Naive B cell (primary cell): ENCODE results near the gene XRCC6. TPM values are rescaled to one million over a fixed set of nuclear protein-coding genes. Genes with fewer than 3 reads are reported as not detected.
"Not testable (repeated sequence)": the region's sequence is repeated elsewhere in the genome, so short reads cannot be mapped to it uniquely, and the experiment has no call there.

Experiments
- ATAC-seq, 2 donors: fragments of 150-1000 bp; cut with Tn5 transposase; 2 replicates each; pipeline ENCODE4 v1.10.0; 2021; ENCODE audit warnings: low read depth in 2 of 2, mild to moderate bottlenecking in 2 of 2, moderate library complexity in 2 of 2
- DNase-seq: peaks from one replicate; pipeline ENCODE4 v3.0.0; 2022
- H3K27ac Mint-ChIP-seq, 6 donors: one replicate each; pipeline ENCODE4 v1.8.0; 2020 to 2022; ENCODE audit warnings: mild to moderate bottlenecking in 6 of 6, mixed read lengths in 6 of 6, moderate library complexity in 5 of 6, inconsistent platforms in 2 of 6
- H3K27me3 Mint-ChIP-seq, 3 donors: one replicate each; pipeline ENCODE4 v1.8.0; 2021 to 2022; ENCODE audit warnings: mixed read lengths in 3 of 3, mild to moderate bottlenecking in 1 of 3
- H3K36me3 Mint-ChIP-seq, 2 donors: one replicate each; pipeline ENCODE4 v1.8.0; 2020 to 2022; ENCODE audit warnings: mixed read lengths in 2 of 2, inconsistent platforms in 1 of 2, mild to moderate bottlenecking in 1 of 2
- H3K4me1 Mint-ChIP-seq, 3 donors: one replicate each; pipeline ENCODE4 v1.8.0; 2020 to 2022; ENCODE audit warnings: mixed read lengths in 3 of 3, inconsistent platforms in 1 of 3, mild to moderate bottlenecking in 1 of 3, moderate library complexity in 1 of 3
- H3K4me3 Mint-ChIP-seq, 8 donors: one replicate each; pipeline ENCODE4 v1.8.0; 2020 to 2022; ENCODE audit warnings: mild to moderate bottlenecking in 8 of 8, mixed read lengths in 8 of 8, moderate library complexity in 8 of 8, inconsistent platforms in 2 of 8
- H3K9me3 Mint-ChIP-seq, 7 donors: one replicate each; pipeline ENCODE4 v1.8.0; 2020 to 2022; ENCODE audit warnings: mixed read lengths in 7 of 7, mild to moderate bottlenecking in 5 of 7, inconsistent platforms in 2 of 7, moderate library complexity in 1 of 7
- polyA plus RNA-seq, 6 donors: library from polyadenylated mRNA; unstranded; fragments of 300-500 nt; fragmentation: Illumina TruSeq; gene quantifications; one replicate each; pipeline ENCODE4 v1.2.3, GENCODE V29; 2021; ENCODE audit warnings: low read depth in 6 of 6

The XRCC6 gene
- polyA plus RNA-seq, 6 donors from 2014 or later = 407 to 580 (median 420) TPM

DNA sequence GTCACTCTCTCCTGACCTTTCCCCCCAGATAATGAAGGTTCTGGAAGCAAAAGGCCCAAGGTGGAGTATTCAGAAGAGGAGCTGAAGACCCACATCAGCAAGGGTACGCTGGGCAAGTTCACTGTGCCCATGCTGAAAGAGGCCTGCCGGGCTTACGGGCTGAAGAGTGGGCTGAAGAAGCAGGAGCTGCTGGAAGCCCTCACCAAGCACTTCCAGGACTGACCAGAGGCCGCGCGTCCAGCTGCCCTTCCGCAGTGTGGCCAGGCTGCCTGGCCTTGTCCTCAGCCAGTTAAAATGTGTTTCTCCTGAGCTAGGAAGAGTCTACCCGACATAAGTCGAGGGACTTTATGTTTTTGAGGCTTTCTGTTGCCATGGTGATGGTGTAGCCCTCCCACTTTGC, 42.5 kb downstream of the XRCC6 start:
- peak overlapping the region in 4 of 6 donors; percentile 17 to 68 (median 38) for H3K27ac Mint-ChIP-seq
- peaks cover 0 to 15% (median 8%) of the 10 kb centered on the region in 3 donors for H3K4me1 Mint-ChIP-seq
- not testable (repeated sequence) for ATAC-seq, DNase-seq, H3K27me3 Mint-ChIP-seq, H3K9me3 Mint-ChIP-seq, H3K4me3 Mint-ChIP-seq
- H3K36me3 Mint-ChIP-seq = peaks cover 21 to 27% of the 10 kb centered on the region in 2 donors

DNA sequence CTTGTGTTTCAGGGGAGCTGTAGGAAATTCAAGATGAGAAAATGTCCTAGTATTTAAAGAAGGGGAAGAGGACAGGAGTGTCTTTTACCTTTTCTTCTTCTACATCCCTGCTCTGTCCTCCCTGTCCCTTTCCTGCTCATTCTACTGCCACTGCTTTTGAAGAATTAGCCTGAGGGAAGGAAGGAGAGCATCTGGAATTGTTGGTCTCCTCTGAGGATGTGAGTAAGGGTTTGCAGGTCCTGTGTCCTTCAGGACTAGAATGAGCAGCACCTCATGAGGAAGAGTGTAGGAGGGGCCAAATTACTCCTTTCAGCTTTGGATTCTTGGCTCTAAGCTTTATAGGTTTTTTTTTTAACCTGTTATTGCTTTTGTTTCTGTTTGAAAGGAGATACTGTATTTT, 43.4 kb downstream of the XRCC6 start:
- peaks cover 21 to 27% of the 10 kb centered on the region in 2 donors for H3K36me3 Mint-ChIP-seq
- peaks cover 0 to 15% (median 8%) of the 10 kb centered on the region in 3 donors for H3K4me1 Mint-ChIP-seq
- H3K9me3 Mint-ChIP-seq = no peaks in the 10 kb centered on the region
- no peaks in the 10 kb centered on the region for H3K27me3 Mint-ChIP-seq
- H3K4me3 Mint-ChIP-seq = no peak overlapping the region
- H3K27ac Mint-ChIP-seq = peak overlapping the region in 5 of 6 donors; percentile 29 to 89 (median 68)
- ATAC-seq = no peak
- no peak for DNase-seq

DNA sequence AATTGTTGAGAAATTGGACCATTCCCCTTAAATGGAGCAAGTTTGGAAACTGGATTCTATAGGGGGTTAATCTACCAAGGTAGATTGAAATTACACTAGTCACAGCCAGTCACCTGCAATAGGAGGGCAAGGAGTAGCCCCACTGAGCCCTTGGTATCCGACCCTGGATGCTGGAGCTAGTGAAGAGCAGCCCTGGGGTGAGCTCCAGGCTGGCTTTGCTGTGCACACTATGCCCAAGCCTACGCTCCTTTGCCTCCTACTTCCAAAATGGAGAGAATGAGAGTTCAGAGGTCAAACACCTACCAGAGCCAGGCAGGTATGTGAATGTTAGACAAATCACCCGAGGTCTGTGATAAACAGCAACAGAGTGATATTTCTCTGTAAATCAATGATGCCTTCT, 43.9 kb downstream of the XRCC6 start:
- H3K27me3 Mint-ChIP-seq = no peaks in the 10 kb centered on the region
- no peak overlapping the region for H3K4me3 Mint-ChIP-seq

DNA sequence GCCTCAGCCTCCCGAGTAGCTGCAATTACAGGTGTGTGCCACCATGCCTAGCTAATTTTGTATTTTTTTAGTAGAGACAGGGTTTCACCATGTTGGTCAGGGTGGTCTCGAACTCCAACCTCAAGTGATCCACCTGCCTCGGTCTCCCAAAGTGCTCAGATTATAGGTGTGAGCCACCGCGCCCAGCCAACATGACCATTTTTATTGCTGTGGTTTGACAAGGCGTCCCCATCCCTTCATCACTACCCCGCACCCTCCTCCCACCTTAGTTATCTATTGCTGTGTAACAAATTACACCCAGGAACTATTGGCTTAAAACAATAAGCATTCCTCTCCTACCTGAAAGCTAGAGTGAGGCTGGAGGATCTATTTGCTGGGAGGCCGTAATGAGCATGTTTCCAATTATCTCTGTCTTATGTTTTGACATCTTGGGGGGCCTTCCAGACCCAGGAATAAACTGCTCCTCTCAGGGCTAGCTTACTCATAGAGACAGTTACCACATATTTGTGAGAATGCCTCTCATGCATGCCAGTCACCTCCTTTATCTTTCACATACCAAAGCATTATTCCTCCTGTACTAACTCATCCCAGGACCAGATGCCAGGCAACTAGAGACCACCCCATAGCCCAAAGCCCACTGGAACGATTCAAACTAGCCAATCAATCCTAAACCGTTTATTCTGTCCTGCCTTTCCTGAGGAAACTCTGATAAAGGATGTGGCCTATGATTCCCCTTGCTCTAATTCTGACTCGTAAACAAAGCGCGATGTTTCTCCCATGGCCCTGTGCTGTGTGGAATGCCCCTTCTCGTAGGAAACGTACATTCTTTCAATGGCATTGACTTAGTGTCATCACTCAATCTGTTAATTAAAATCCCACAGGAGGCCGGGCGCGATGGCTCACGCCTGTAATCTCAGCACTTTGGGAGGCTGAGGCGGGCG, 48.1 kb downstream of the XRCC6 start:
- Mint-ChIP-seq H3K9me3 (no peaks in the 10 kb centered on the region), H3K27ac (peak overlapping the region in 4 of 6 donors; percentile 26 to 78 (median 50)), H3K27me3 (no peaks in the 10 kb centered on the region), H3K4me3 (peak overlapping the region in 2 of 8 donors; percentile 69 to 72), H3K4me1 (peaks cover 3 to 20% (median 7%) of the 10 kb centered on the region in 3 donors), H3K36me3 (peaks cover 0 to 3% of the 10 kb centered on the region in 2 donors)
- ATAC-seq (no peak), DNase-seq (no peak)

More for the DNA sequence above, 43.9 kb downstream of the XRCC6 start:
- peaks cover 0 to 15% (median 8%) of the 10 kb centered on the region in 3 donors for H3K4me1 Mint-ChIP-seq
- H3K27ac Mint-ChIP-seq = peak overlapping the region in 4 of 6 donors; percentile 38 to 89 (median 64)
- H3K36me3 Mint-ChIP-seq = peaks cover 20 to 27% of the 10 kb centered on the region in 2 donors
- DNase-seq (no peak), ATAC-seq (no peak)
- no peaks in the 10 kb centered on the region for H3K9me3 Mint-ChIP-seq

DNA sequence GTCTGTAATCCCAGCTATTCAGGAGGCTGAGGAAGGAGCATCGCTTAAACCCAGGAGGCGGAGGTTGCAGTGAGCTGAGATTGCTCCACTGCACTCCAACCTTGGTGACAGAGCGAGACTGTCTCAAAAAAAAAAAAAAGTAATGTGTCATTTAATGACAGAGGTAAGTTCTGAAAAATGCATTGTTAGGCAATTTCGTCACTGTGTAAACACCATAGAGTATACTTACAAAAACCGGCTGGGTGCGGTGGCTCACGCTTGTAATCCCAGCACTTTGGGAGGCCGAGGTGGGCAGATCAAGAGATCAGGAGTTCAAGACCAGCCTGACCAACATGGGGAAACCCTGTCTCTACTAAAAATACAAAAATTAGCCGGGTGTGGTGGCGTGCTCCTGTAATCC, 51.0 kb downstream of the XRCC6 start:
- Mint-ChIP-seq H3K36me3 (peaks cover 0 to 13% of the 10 kb centered on the region in 2 donors), H3K27ac (peak overlapping the region in 2 of 6 donors; percentile 27 to 73), H3K4me1 (peaks cover 10 to 18% (median 11%) of the 10 kb centered on the region in 3 donors)
- not testable (repeated sequence) for H3K4me3 Mint-ChIP-seq, DNase-seq, H3K27me3 Mint-ChIP-seq, H3K9me3 Mint-ChIP-seq, ATAC-seq

DNA sequence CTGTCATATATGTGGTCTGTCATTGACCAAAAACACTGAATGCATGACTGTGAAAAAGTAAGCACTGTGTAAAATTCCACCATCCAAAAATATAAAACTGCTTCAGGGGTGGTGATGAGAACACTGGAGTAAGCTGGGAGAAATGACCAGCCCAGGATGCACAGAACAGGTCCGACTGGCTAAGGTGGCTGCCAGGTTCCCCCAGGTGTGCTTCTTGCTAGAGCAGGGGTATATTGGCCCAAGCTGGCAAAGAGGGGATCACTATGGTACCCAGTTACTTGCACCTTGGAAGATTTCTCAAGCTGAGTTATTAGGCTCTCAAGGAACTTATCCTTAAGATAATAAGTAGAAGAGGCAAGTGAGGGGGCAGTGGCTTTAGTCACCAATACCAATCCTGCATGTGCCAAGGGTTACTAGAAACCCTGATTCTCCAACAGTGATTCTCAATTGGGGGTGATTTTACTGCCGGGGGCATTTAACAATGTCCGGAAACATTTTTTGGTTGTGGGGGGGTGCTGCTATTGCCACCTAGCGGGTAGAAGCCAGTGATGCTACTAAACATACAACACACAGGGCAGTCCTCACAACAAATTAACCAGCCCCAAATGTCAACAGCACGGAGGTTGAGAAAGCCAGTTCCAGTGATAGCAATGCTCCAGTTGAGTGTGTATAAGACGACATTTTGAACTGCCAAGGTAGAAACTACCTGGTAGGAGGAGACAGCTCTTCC, 51.9 kb downstream of the XRCC6 start:
- Mint-ChIP-seq H3K27me3 (no peaks in the 10 kb centered on the region), H3K4me3 (no peak overlapping the region)
- ATAC-seq = peak in 1 of 2 donors; percentile 21

DNA sequence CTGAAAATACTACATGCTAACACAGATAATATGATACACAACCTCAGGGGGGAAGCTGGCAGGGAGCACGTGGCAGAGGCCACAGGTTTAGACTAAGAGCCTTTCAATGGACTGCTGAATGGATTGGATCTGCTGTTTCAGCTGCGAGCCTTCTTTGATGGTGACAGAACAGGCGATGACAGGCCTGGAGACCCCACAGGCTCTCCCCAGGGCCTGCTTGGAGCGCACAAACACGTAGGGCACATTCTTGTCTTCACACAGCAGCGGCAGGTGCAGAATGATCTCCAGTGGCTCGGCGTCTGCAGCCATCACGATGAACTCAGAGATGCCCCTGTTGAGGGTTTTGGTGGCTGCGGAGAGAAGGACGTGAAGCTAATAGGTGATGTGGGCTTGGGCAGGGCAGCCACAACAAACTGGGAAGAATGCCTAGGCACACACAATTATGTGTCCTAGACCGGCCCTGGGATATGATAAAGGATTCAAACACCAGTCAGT, 53.8 kb downstream of the XRCC6 start:
- peaks cover 11 to 26% (median 12%) of the 10 kb centered on the region in 3 donors for H3K4me1 Mint-ChIP-seq
- H3K36me3 Mint-ChIP-seq = peaks cover 0 to 21% of the 10 kb centered on the region in 2 donors
- H3K4me3 Mint-ChIP-seq = peak overlapping the region in 1 of 8 donors; percentile 21
- peak overlapping the region in 5 of 6 donors; percentile 17 to 88 (median 68) for H3K27ac Mint-ChIP-seq
- no peak for DNase-seq
- ATAC-seq = no peak
- H3K27me3 Mint-ChIP-seq = no peaks in the 10 kb centered on the region
- H3K9me3 Mint-ChIP-seq = no peaks in the 10 kb centered on the region

More for the DNA sequence above, 51.9 kb downstream of the XRCC6 start:
- H3K27ac Mint-ChIP-seq = peak overlapping the region in 5 of 6 donors; percentile 4 to 81 (median 47)
- peaks cover 0 to 20% of the 10 kb centered on the region in 2 donors for H3K36me3 Mint-ChIP-seq
- no peaks in the 10 kb centered on the region for H3K9me3 Mint-ChIP-seq
- no peak for DNase-seq
- H3K4me1 Mint-ChIP-seq = peaks cover 11 to 24% (median 12%) of the 10 kb centered on the region in 3 donors

DNA sequence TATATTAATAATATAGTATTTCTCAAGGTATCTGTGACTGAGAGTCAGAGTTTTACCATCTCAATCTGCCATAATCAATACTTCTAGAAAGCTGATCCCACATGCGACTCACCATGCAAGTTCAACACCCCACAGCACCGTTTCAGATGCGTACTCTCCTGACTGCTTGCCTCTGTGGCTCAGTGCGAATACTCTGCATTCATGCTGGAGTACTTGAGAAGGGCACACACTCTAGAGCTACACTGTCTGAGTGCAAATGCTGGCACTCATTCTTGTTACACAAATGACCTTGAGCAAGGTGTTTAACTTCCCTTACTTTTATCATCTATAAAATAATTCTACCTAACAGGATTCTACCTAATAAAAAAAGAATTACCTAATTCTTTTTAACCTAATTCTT, 55.0 kb downstream of the XRCC6 start:
- ATAC-seq (no peak), DNase-seq (no peak)
- Mint-ChIP-seq H3K36me3 (peaks cover 0 to 21% of the 10 kb centered on the region in 2 donors), H3K4me3 (no peak overlapping the region), H3K27ac (peak overlapping the region in 1 of 6 donors; percentile 80), H3K9me3 (no peaks in the 10 kb centered on the region), H3K27me3 (no peaks in the 10 kb centered on the region), H3K4me1 (peaks cover 11 to 37% (median 21%) of the 10 kb centered on the region in 3 donors)

DNA sequence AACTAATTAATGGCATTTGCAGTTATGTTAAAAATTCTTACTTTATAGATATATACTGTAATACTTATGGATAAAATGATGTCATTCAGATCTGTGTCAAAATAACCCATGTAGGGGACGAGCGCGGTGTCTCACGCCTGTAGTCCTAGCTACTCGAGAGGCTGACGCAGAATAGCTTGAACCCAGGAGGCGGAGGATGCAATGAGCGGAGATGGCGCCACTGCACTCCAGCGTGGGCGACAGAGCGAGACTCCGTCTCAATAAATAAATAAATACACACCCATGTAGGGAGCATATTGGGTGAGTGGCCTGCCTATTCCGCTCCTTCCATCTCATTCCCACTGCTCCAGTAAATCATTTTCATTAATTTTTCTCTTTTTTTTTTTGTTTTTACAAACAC, 60.5 kb downstream of the XRCC6 start:
- H3K4me3 Mint-ChIP-seq = peak overlapping the region; percentile 93 to 100 (median 98)
- peaks cover 14 to 37% (median 33%) of the 10 kb centered on the region in 3 donors for H3K4me1 Mint-ChIP-seq
- H3K27me3 Mint-ChIP-seq = no peaks in the 10 kb centered on the region
- no peaks in the 10 kb centered on the region for H3K9me3 Mint-ChIP-seq
- ATAC-seq (peak; percentile 43 to 57), DNase-seq (peak; percentile 21)
- H3K36me3 Mint-ChIP-seq = peaks cover 4 to 15% of the 10 kb centered on the region in 2 donors
- peak overlapping the region; percentile 99 to 100 (median 100) for H3K27ac Mint-ChIP-seq

DNA sequence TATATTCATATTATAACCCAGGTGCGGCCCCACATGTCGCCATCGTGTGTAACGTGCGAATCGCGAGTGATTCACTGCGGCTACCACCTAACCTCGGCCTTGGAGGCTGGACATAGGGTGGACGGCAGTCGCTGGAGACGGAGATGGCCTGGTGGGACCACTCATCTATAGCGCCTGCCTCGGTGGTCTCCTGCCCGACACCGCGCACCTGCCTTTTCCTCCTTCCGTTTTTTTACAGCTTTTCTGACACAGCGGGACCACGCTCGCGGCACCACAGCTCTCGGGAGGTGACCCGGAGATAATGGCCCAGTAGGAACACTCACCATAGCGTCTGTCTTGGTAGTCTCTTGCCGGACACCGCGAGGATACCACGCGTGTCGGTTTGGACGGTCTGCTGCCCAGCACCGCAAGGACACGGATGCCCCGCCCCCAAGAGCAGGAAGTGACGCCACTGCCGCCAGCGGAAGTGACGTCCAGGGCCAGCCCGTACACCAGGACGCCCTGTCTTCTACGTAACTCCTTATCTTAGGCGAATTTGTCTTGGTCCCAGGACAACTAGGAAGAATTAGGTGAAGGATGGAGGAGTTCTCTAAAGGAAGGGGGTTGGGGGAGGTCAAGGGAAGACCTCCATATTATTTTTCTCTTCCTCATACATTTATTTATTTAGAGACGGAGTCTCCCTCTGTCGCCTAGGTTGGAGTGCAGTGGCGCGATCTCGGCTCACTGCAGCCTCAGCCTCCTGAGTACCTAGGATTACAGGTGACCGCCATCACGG, 61.1 kb downstream of the XRCC6 start:
- Mint-ChIP-seq H3K4me1 (peaks cover 14 to 42% (median 34%) of the 10 kb centered on the region in 3 donors), H3K4me3 (peak overlapping the region; percentile 93 to 100 (median 98))
- peak; percentile 87 for DNase-seq

DNA sequence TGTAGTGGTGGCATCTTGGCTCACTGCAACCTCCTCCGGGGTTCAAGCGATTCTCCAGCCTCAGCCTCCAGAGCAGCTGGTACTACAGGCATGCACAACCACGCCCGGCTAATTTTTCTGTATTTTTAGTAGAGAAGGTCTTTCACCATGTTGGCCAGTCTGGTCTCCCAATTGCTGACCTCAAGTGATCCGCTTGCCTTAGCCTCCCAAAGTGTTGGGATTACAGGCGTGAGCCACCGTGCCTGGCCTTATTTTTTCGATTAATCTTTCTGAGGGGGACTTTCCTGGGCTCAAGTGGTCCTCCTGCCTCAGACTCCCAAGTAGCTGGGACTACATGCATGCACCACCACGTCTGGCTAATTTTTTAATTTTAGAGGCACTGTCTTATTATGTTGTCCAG, 62.0 kb downstream of the XRCC6 start:
- H3K27me3 Mint-ChIP-seq = no peaks in the 10 kb centered on the region
- H3K27ac Mint-ChIP-seq = peak overlapping the region; percentile 99 to 100 (median 100)
- peak overlapping the region; percentile 93 to 100 (median 98) for H3K4me3 Mint-ChIP-seq
- H3K36me3 Mint-ChIP-seq = peaks cover 4 to 7% of the 10 kb centered on the region in 2 donors
- no peak for DNase-seq
- no peaks in the 10 kb centered on the region for H3K9me3 Mint-ChIP-seq
- no peak for ATAC-seq
- peaks cover 16 to 48% (median 36%) of the 10 kb centered on the region in 3 donors for H3K4me1 Mint-ChIP-seq

More for the DNA sequence above, 61.1 kb downstream of the XRCC6 start:
- Mint-ChIP-seq H3K9me3 (no peaks in the 10 kb centered on the region), H3K27ac (peak overlapping the region; percentile 99 to 100 (median 100)), H3K27me3 (no peaks in the 10 kb centered on the region), H3K36me3 (peaks cover 4 to 15% of the 10 kb centered on the region in 2 donors)
- ATAC-seq = peak; percentile 89 to 92

DNA sequence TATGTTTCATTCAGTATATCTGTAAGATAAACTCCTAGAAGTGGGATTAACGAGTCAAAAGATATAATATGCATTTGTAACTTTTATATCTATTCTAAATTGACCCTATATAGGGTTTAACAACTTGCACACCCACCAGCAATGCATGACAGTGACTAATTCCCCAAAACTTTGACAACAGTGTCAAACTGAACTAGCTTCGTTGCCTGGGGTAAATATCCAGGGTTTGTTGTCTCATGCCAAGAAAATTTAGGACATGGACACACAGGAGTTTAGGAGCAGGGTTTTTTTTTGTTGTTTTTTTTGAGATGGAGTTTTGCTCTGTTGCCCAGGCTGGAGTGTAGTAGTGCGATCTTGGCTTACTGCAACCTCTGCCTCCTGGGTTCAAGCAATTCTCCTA, 62.5 kb downstream of the XRCC6 start:
- DNase-seq (no peak), ATAC-seq (no peak)
- peaks cover 20 to 50% (median 42%) of the 10 kb centered on the region in 3 donors for H3K4me1 Mint-ChIP-seq
- peaks cover 4 to 7% of the 10 kb centered on the region in 2 donors for H3K36me3 Mint-ChIP-seq
- H3K27ac Mint-ChIP-seq = peak overlapping the region in 5 of 6 donors; percentile 99 to 100 (median 100)
- no peaks in the 10 kb centered on the region for H3K9me3 Mint-ChIP-seq
- peak overlapping the region in 5 of 8 donors; percentile 19 to 99 (median 98) for H3K4me3 Mint-ChIP-seq
- no peaks in the 10 kb centered on the region for H3K27me3 Mint-ChIP-seq
